Vein endothelial cell (primary cell): ENCODE measurements around the gene NLGN2. TPM values are rescaled to one million over a fixed set of nuclear protein-coding genes. Genes with fewer than 3 reads are reported as not detected.

Experiments used
- total RNA-seq: library from RNA; depleted of rRNA; stranded (reverse); fragments of >200 nt; gene quantifications from 2 replicates; pipeline ENCODE4 v1.2.3, GENCODE V29; 2012

NLGN2 gene
- 4.6 and 5.2 TPM in 2 replicates for total RNA-seq

DNA sequence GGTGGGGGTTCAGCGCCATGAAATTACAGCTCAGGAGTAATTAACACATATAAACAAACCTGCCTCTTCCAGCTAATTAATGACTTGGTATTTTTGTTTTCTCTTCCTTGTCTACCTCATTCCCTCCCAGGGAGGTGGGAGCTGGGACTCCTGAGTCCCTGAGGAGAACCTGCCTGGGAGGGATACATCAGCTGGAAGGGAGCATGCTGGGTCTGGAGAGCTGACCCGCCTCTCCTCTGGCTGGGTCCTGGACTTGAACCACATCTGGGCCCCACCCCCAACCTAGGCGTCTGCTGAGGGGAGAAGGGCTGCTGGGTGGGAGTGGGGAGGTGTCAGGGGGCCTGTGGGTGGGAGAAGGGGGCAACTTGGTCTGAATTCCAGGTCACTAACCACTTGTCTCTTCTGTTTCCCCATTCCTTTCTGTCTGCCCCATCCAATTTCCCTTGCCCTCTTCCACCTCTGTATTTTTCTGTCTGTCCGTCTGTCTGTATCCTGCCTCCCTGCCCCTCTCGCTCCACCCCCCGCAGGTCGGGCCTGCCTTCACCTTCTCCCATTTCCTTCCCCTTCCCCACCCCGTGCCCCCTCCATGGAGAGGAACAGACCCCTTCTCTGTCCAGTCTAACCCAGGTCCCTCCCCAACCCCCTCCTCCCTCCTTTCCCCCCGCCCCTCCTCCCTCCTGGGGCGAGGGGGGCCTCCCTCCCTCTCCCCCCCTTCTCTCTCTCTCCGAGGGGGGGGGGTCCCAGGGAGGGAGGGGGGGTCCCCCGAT is at the start of gene NLGN2:
Gene NLGN2, plus strand, starts transcription at position 361 of the 767 bp plus-strand sequence. CDS start 411 bp downstream, outside the sequence.

DNA sequence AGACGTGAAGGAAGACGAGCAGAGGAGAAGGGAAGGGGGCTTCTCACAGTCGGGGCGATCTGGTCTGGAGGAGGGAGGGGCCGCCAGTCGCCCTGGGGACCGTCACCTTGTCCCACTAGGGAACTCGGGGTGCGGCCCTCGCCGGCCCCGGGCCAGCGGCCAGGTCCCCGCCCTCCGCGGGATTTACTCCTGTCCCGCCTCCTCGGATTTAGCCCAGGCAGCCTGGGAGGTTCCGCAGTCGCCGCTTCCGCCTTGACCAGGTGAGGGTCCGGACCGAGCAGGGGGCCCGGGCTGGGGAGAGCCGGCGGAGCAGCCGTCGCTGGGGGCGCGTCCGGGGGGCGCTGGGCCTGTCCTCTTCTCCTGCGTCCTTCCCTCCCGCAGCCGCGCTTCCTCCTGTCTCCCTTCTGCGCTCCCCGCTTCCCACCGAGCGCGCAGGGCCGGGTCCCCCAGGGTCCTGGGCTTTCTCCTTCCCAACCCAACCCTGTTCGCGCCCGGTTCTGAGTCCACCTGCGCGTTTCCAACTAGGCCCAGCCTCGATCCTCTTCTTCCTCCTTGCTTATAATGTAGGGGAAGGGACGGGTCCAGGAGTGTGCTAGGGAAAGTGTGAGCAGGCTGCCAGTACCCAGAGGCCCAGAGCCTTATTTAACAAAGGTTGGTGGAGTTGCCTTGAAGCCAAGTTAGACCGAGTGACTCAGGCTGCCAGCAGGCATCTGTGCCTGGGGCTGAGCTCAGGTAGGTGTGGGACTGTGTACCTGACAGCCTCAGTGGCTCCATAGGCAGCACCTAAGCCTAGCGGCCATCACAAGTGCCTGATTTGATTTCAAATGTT is 26.6 kb upstream of the NLGN2 start, which contains the start of gene TNK1:
Gene TNK1, plus strand, starts transcription at position 235 of the 829 bp plus-strand sequence. CDS start 1,838 bp downstream, outside the sequence.

GRCh38 chr17:7394452-7395191 is 13.0 kb upstream of the NLGN2 start, which contains the start of gene PLSCR3:
TSS of gene PLSCR3 (minus strand) at chr17:7394525. CDS start at chr17:7394110, 415 bp downstream.

GRCh38 chr17:7403977-7404736 is 3.5 kb upstream of the NLGN2 start, which contains the start of gene TMEM256:
TSS of gene TMEM256 (minus strand) at chr17:7404097. CDS start at chr17:7404084, 13 bp downstream.

DNA sequence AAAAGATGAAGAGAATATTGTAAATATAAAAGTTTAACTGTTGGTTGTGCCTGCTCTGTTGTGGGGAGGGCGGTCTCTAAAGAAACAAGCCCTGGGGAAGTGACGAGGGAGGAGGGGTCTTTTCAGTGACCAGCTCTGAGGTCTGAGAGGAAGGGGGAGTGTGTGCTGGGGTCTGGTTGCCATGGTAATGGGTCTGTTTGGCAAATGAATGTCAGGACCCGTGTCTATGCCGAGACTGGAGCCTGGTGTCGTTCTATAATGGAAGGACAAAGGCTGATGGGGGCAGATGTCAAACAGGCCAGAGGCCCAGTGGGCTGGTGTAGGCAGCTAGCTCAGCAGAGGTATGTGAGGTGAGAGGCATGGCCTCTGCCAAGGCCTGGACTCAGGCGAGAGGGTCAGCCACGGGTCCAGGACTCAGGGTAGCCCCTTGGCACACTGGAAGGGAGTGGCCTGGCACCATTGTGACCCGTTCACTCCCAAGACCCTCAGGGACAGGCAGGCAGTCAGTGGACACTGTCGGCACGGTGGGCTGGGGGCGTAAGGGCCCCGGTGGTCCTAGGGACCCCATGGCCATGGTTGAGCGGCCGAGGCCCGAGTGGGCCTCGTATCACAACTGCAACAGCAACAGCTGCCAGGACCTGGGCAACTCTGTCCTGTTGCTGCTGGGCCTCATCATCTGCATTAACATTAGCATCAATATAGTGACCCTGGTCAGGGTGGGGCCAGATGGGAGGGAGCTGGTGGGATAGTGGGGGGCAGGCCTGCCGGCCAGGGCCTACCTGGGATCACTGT is 12.4 kb downstream of the NLGN2 start, which contains the start of gene SPEM1:
Gene SPEM1, plus strand, starts transcription at position 506 of the 792 bp plus-strand sequence. Its CDS starts 61 bp downstream, at position 567.

GRCh38 chr17:7425316-7425715 is 17.7 kb downstream of the NLGN2 start, which contains the start of gene SPEM2:
TSS of gene SPEM2 (plus strand) at chr17:7425616. CDS start at chr17:7425689, 73 bp downstream.

DNA sequence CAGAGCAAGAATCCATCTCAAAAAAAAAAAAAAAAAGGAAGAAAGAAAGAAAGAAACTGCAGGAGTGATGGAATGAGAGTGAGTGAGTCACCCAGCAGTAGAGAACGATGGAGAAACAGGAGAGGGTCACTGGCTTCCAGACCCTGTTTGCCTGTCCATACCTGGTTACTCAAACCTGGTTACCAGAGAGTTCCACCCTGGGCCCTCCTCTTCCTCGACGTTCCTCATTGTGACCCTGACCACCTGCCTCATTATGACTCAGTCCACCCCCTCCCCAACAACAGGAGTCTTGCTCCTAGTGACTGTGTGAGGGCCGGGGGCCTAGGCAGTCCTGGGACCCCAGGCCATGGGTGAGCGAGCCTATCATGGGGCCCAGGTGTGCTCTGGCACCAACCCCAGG is 20.9 kb downstream of the NLGN2 start, which contains the start of gene SPEM3:
Gene SPEM3, plus strand, starts transcription at position 301 of the 400 bp plus-strand sequence. Its CDS starts 46 bp downstream, at position 347.

DNA sequence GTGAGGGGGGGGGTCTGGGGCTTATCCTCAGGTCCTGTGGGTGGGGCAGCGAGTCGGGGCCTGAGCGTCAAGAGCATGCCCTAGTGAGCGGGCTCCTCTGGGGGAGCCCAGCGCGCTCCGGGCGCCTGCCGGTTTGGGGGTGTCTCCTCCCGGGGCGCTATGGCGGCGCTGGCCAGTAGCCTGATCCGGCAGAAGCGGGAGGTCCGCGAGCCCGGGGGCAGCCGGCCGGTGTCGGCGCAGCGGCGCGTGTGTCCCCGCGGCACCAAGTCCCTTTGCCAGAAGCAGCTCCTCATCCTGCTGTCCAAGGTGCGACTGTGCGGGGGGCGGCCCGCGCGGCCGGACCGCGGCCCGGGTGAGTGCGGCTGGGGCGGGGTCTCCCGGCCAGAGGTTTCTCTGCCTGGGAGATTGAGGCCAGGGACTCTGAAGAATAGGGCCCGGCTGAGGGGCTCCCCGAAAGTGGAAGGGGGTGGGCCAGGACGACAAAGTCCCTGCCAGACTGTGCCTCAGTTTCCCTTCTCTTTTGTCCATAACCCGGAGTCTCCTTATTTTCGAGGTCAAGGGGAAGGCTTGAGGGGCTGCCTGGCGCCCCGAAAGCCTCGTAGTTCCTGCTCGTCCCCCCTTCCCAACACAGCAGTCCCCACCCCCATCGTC is 31.9 kb downstream of the NLGN2 start, which contains the start of gene FGF11:
Gene FGF11, plus strand, starts transcription at position 51 of the 651 bp plus-strand sequence. Its CDS starts 109 bp downstream, at position 160.

GRCh38 chr17:7444682-7445618 is 37.3 kb downstream of the NLGN2 start, which contains the start of gene CHRNB1:
TSS of gene CHRNB1 (plus strand) at chr17:7445061. CDS start at chr17:7445128, 67 bp downstream.

Other genes starting within 250 kb of the NLGN2 start
- 10.3 and 10.8 TPM in 2 replicates for gene ASGR1, start 228.5 kb upstream of the NLGN2 start, total RNA-seq
- gene DLG4, start 188.0 kb upstream of the NLGN2 start, total RNA-seq, result 10.7 and 23.5 TPM in 2 replicates
- 200 and 286 TPM in 2 replicates for gene ACADVL, start 187.9 kb upstream of the NLGN2 start, total RNA-seq
- 54.3 and 57.8 TPM in 2 replicates for gene DVL2, start 173.3 kb upstream of the NLGN2 start, total RNA-seq
- 57.2 and 58.5 TPM in 2 replicates for gene PHF23, start 168.4 kb upstream of the NLGN2 start, total RNA-seq
- gene GABARAP, start 165.4 kb upstream of the NLGN2 start, total RNA-seq, result 229 and 455 TPM in 2 replicates
- gene CTDNEP1, start 156.1 kb upstream of the NLGN2 start, total RNA-seq, result 38.5 and 48.3 TPM in 2 replicates
- gene ELP5, start 155.6 kb upstream of the NLGN2 start, total RNA-seq, result 36.9 and 42.9 TPM in 2 replicates
- gene CLDN7, start 145.4 kb upstream of the NLGN2 start, total RNA-seq, result 10.8 and 13.4 TPM in 2 replicates
- gene SLC2A4, start 126.1 kb upstream of the NLGN2 start, total RNA-seq, result 0.10 and 0.33 TPM in 2 replicates
- 2.3 TPM in 1 of 2 replicates, not detected in the other for gene YBX2, start 113.2 kb upstream of the NLGN2 start, total RNA-seq
- 949 and 999 TPM in 2 replicates for gene EIF5A, start 100.2 kb upstream of the NLGN2 start, total RNA-seq
- gene GPS2, start 92.5 kb upstream of the NLGN2 start, total RNA-seq, result 43.1 and 48.1 TPM in 2 replicates
- gene NEURL4, start 78.5 kb upstream of the NLGN2 start, total RNA-seq, result 17.0 and 21.3 TPM in 2 replicates
- not detected in 2 replicates for gene ACAP1, start 71.3 kb upstream of the NLGN2 start, total RNA-seq
- 2.6 and 3.6 TPM in 2 replicates for gene KCTD11, start 55.7 kb upstream of the NLGN2 start, total RNA-seq
- gene TMEM95, start 52.7 kb upstream of the NLGN2 start, total RNA-seq, result not detected in 2 replicates
- gene TNK1, start 26.8 kb upstream of the NLGN2 start, total RNA-seq, result 0.38 and 0.65 TPM in 2 replicates
- 27.0 and 36.3 TPM in 2 replicates for gene PLSCR3, start 13.3 kb upstream of the NLGN2 start, total RNA-seq
- gene TMEM256, start 3.7 kb upstream of the NLGN2 start, total RNA-seq, result 41.6 and 153 TPM in 2 replicates
- not detected in 2 replicates for gene SPEM1, start 12.5 kb downstream of the NLGN2 start, total RNA-seq
- not detected in 2 replicates for gene SPEM2, start 17.8 kb downstream of the NLGN2 start, total RNA-seq
- gene SPEM3, start 21.0 kb downstream of the NLGN2 start, total RNA-seq, result not detected in 2 replicates
- 13.1 and 13.6 TPM in 2 replicates for gene TMEM102, start 27.6 kb downstream of the NLGN2 start, total RNA-seq
- gene FGF11, start 31.7 kb downstream of the NLGN2 start, total RNA-seq, result 0.38 and 0.65 TPM in 2 replicates
- 5.5 and 5.9 TPM in 2 replicates for gene CHRNB1, start 37.2 kb downstream of the NLGN2 start, total RNA-seq
- 26.4 and 32.3 TPM in 2 replicates for gene ZBTB4, start 71.8 kb downstream of the NLGN2 start, total RNA-seq
- not detected in 2 replicates for gene SLC35G6, start 73.6 kb downstream of the NLGN2 start, total RNA-seq
- 128 and 163 TPM in 2 replicates for gene POLR2A, start 76.5 kb downstream of the NLGN2 start, total RNA-seq
- gene TNFSF12, start 141.2 kb downstream of the NLGN2 start, total RNA-seq, result 16.7 and 20.2 TPM in 2 replicates
- 1.3 and 2.5 TPM in 2 replicates for gene TNFSF13, start 150.9 kb downstream of the NLGN2 start, total RNA-seq
- 78.2 and 91.8 TPM in 2 replicates for gene SENP3, start 154.1 kb downstream of the NLGN2 start, total RNA-seq
- gene CD68, start 171.8 kb downstream of the NLGN2 start, total RNA-seq, result 5.5 and 7.5 TPM in 2 replicates
- 139 and 210 TPM in 2 replicates for gene MPDU1, start 176.0 kb downstream of the NLGN2 start, total RNA-seq
- 0.33 TPM in 1 of 2 replicates, not detected in the other for gene SOX15, start 182.2 kb downstream of the NLGN2 start, total RNA-seq
- gene FXR2, start 207.1 kb downstream of the NLGN2 start, total RNA-seq, result 35.9 and 44.5 TPM in 2 replicates
- gene SAT2, start 220.0 kb downstream of the NLGN2 start, total RNA-seq, result 18.3 and 25.2 TPM in 2 replicates
- gene SHBG, start 222.3 kb downstream of the NLGN2 start, total RNA-seq, result 0.19 TPM in 1 of 2 replicates, not detected in the other
- gene ATP1B2, start 243.1 kb downstream of the NLGN2 start, total RNA-seq, result not detected in 2 replicates